ENCODE results near the gene CA14. TPM values are rescaled to one million over a fixed set of nuclear protein-coding genes. Genes with fewer than 3 reads are reported as not detected.
A peak's percentile ranks its signal among the peaks of the same experiment; 100 is the strongest.
"Not testable (repeated sequence)": the region's sequence is repeated elsewhere in the genome, so short reads cannot be mapped to it uniquely, and the experiment has no call there.

The CA14 gene
- total RNA-seq, 2 donors from 2014 or later, result 5.7 to 8.7 TPM

DNA sequence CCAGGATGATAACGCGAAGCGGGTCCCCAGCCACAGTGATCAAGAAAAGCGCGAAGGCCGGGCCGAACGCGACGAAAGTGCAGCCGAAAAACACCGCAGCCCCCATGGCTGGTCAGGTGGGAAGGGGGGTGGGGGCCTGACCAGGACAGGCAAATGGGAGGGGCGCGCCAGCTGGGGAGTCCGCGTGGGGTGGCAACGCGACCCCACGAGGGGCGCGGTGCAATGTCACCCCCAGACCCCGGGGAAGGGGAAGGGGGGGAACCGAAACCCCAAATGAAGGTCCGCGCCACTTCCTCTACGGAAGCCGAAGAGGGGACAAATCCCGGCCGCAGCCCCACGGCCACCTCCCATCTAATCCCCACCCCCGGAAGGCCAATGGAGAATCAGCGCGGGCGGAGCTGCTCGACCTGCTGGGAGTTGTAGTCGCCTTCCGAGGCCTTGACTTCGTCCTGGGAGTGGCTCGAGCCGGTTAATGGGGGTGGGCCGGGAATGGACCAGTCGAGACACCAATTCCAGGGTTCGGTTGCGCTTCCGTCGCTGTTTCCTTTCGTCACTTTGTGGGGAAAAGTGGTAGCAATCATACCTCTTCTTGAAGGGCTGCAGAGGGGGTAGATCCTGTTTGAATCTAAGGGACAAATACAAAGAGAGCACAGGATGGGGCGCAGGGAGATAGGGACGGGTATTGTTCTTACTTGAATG, 11.3 kb downstream of the CA14 start, which contains the start of gene APH1A:
TSS of gene APH1A (minus strand) at position 312 of the 699 bp plus-strand sequence. CDS start at position 106, 206 bp downstream.
- DNase-seq (peak; percentile 97), ATAC-seq (peak; percentile 99)
- intact Hi-C loops (cut with DNase I), result no loop called here

DNA sequence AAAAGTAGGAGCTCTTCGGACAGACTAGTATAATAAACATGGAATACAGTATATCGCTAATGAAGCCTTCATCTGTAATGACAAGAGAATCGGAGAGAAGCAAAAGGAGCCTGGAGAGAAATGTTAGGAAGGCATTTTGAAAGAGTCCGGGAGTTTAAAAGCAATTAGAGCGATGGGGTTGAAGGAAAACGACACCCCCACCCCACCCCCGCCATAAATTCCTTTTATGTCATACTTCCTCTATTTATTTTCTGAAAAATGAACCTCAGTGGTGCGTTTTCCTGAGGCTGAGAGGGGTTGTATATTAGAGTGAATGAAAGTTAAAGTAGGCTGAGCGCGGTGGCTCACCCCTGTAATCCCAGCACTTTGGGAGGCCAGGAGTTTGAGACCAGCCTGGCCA, 11.9 kb downstream of the CA14 start:
- intact Hi-C loops (cut with DNase I), result no loop called here

DNA sequence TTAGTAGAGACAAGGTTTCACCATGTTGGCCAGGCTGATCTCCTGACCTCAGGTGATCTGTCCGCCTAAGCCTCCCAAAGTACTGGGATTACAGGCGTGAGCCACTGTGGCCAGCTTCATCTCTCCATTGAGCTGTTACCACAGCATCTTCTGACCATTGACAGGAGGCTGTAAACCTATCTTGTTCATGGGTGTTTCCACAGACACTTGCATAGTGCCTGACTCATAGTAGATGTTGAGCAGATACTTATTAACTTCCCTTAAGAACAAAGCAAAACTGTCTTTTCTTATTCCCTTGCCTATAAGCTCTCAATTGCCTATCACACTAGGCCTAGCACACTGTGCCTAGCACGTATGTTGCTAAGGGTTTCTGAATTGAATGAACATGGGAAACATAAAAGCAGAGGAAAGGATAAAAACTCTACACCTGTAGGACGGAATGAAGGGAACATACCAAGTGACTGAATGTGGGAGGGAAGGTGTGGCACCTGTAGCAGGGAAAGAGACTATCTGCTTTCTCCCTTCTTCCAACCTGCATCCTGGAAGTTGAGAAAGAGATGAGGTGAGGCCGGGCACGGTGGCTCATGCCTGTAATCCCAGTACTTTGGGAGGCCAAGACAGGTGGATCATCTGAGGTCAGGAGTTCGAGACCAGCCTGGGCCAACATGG, 13.9 kb downstream of the CA14 start:
- intact Hi-C loops (cut with DNase I), result no loop called here
- ATAC-seq, result no peak
- DNase-seq, result no peak

More for the DNA sequence above, 11.9 kb downstream of the CA14 start:
- no peak for ATAC-seq
- no peak for DNase-seq

DNA sequence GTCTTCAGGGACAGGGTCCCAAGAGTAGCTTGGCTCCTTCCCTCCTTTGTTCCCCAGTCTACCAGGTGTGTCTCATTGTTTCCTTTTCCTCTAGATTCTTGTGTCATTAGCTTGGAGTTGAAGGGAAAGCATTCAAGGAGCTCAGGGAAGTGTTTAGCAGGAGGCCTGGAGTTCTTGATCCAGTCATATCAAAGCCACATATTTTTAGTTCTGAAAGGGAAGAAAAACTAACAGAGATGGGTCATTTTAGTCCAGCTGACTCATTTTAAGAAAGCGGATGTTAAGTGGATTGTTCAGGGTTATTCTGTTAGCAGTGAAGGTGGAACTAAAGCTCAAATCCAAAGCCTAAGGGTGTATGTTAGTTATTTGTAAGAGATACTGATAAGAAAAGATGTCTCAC, 15.7 kb downstream of the CA14 start:
- ATAC-seq (no peak), DNase-seq (no peak)
- intact Hi-C loops (cut with DNase I), result no loop called here

DNA sequence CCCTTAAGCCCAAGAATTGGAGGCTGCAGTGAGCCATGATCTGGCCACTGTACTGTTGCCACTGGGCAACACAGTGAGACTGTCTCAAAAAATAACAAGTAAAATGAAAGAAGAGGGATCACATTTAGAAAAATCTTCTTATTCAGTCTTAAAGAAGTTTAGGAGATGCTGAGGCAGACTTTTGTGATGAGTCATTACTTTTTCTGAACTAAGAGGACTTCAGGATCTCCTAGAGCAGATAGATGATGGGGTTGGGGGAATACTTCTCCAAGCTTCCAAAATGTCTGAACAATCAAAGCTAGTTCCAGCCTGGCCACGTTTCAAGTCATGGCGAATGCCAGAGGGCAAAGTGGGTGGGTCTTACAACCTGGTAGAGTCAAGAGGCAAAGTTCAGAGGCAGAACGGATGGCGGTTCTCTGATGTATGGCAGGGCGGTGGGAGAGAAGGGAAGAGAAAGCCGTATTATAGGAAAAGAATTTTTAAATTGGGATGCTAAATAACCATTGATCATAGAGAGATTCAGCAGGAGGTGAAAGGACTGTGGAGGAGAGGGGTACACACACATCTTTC, 22.6 kb downstream of the CA14 start:
- intact Hi-C loops (cut with DNase I), result loop anchor here in 1 of 2 donors (2.0 kb wide), 1 partner anchor 25 kb away; no protein-coding TSS in a partner anchor
- DNase-seq (no peak), ATAC-seq (no peak)

DNA sequence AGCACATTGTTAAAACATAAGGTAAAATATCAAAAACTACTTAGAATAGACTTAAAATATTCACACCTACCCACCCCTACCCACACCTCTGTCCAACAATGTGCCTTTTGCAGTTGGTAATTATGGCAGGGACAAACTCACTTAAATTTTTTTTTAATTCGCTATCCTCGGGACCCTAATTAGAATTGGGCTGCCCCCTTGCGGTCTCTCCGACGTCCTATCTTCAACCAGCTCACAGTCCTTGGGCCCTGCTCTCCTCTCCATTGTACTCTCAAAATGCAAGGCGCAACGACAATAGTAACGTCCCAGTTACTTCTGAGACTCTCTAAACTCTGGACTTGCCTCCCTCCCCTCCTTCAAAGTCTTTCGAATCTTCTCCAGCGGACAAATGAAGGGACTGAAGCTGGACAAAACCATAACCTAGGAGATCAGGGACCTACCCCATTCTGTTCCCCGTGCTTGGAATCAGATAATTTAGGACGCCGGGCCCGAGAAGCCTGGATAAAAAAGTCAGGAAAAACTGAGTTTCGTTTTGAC, 23.7 kb downstream of the CA14 start:
- ATAC-seq, result peak; percentile 70 to 82
- intact Hi-C loops (cut with DNase I), result loop anchor here in 1 of 2 donors (2.0 kb wide), 1 partner anchor 26 kb away; no protein-coding TSS in a partner anchor
- DNase-seq, result peak; percentile 82

DNA sequence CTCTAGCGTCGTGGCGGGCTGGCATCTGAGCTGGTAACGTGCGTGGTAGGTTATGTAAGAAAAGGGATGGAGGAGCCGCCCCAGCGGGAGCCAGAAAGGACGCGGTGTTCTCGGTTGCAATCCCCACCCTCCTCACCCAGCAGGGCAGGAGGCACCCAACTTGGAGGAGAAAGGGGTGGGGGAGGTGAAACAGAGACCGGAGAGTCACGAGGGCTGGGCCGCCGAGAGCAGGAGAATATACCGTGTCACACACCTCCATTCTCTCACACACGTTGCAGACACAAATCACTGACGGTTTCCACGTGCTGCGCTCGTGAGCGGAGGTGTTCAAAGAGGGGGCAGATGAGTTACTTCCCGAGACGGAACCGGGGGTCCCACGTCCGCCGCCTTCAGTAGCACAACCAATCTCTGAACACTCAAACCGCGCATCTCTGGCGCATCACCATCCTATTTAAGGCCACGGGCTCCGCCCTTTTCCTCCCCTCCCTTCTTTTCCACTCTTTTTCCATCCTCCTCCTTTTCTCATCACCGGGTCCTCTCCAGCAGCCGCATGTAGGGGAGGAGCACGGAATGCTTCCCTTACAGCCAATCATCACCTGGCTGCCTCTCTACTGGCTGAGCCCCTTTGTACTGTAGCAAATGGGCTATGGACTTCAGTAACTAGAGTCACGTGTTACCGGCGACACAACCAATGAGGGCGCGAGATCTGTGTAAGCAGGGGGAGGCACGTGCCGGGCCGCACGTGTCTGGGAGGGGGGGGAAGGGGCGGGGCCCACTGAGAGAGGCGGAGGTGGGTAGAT, 24.4 kb downstream of the CA14 start, which contains the start of gene CIART:
TSS of gene CIART (plus strand) at position 797 of the 800 bp plus-strand sequence. CDS start 714 bp downstream, outside the sequence.
- DNase-seq, result peak; percentile 95
- intact Hi-C loops (cut with DNase I), result loop anchor here in 1 of 2 donors (2.0 kb wide), 1 partner anchor 27 kb away; no protein-coding TSS in a partner anchor
- peak; percentile 97 to 98 for ATAC-seq

DNA sequence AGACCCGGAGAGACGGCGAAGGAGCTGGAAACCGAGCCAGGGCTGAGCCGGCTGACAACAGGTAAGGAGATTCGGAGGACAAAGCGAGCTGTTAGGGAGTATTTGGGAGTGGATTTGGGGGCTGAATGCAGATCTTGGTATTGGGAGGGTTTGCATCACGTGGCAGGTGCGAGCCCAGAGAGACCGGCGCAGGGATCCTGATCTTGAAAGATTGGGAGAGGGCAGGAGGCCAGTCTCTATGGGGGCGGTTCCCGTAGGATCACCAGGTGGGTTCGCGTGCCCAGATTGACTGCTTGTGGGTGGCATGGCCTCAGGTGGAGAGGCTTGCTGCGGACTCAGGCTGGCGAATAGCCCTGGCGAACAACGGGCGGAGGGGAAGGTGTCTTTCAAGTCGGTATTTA, 25.0 kb downstream of the CA14 start:
- intact Hi-C loops (cut with DNase I), result no loop called here
- ATAC-seq, result peak; percentile 9 to 28
- no peak for DNase-seq

DNA sequence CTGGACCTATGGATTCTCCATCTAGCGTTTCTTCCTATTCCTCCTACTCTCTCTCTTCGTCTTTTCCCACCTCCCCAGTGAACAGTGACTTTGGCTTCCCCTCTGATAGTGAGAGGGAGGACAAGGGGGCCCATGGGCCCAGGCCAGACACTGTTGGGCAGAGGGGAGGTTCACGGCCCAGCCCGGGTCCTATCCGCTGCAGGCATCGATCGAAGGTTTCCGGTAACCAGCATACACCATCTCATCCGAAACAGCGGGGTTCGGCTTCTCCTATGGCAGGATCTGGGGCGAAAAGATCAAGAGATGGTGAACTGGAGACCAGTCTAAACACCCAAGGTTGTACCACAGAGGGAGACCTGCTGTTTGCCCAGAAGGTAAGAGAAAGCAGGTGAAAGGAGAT, 25.7 kb downstream of the CA14 start:
- no peak for DNase-seq
- ATAC-seq, result no peak
- intact Hi-C loops (cut with DNase I), result no loop called here

DNA sequence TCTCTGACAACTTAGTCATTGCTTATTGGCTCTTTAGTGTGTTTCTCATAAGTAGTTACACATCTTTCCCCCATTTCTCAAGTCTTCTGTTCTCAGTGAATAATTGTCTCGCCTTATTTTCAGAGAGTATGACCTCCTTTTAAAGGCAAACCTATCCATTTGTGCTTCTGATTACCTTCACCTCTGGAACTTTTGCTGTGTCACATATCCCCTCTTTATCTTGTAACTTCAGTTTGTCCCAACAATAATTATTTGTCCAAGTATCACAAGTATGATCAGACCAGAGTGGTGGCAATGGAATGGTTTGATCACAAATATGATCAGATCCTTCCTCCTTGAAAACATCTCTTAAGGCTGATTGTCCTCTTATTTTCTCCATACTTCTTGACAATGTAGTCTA, 30.8 kb downstream of the CA14 start:
- no peak for DNase-seq
- intact Hi-C loops (cut with DNase I), result no loop called here
- no peak for ATAC-seq

DNA sequence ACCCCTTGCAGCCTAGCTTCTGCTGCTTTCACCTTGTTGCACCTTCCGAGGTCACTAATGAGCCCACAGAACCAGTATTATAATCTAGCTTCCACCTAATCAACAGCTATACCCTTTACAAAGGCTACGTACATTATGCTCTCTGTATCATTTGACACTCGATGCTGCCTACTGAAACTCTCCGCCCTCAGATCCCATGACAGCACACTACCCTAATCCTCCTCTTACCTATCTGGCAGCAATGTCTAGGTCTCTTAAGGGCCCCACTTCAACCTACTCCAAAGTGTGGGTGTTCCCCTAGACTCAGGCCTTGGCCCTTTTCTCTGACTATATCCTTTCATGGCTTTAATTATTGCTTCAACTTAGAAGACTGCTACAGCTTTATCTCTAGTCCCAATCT, 31.2 kb downstream of the CA14 start:
- intact Hi-C loops (cut with DNase I), result no loop called here
- no peak for ATAC-seq
- no peak for DNase-seq

DNA sequence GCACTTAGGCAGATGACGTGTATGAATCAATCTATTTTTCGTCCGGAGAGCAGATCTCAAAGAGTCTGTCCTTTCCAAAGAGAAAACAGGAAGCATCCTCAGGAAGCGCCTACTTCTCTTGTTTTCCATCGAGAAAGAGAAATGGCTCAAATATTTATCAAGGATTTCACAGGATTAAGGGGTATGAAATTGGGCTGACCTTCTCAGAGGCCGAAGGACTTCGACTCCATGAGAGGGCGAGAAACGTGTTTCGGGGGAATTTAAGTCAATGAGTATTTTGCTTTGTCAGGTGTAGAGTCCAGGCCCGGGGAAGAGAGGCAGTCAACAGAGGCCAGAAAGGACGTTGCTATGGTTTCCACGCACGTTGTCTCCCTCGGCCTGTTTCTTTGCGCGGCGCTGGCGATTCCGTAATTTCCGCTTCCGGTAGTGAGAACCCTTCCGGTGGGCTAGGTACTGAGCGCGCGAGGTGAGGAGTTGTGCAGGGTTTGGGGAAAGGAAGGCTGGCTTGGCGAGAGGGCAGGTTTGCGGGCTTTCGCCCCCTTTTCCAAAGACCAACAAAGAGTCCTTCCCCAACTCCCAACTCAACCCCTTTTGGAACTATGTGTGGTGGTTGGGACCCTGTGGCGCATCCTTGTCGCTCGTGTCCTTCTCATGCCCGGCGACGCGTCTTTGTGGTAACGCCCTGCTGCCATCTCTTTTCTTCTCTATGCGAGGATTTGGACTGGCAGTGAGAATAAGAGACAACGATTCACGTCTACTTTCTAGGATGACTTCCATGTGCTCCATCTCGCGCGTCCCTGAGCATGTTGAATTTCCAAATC, 36.1 kb downstream of the CA14 start, which contains the start of gene MRPS21:
TSS of gene MRPS21 (plus strand) at position 429 of the 821 bp plus-strand sequence. CDS start 506 bp downstream, outside the sequence.
- intact Hi-C loops (cut with DNase I), result loop anchor here in 1 of 2 donors (2.0 kb wide), 1 partner anchor 27 kb away; the partner anchor contains the start of gene PRPF3
- ATAC-seq (peak; percentile 99), DNase-seq (peak; percentile 93)

DNA sequence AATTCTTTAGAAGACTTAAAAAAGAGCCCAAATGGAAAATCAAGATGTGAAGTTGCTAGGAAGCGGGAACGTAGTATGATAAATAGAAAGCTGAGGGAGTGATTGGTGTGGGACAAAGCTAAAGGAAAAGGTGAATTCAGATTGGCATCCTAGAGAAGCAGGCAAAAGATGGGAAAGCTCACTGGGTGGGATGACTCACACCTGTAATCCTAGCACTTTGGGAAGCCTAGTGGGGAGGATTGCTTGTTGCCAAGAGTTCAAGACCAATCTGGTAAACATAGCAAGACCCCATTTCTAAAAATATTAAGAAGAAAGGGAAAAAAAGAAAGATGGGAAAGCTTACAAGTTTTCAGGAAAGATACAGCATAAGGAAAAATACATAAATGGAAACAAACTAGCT, 37.9 kb downstream of the CA14 start:
- DNase-seq (no peak), ATAC-seq (no peak)
- intact Hi-C loops (cut with DNase I), result no loop called here

DNA sequence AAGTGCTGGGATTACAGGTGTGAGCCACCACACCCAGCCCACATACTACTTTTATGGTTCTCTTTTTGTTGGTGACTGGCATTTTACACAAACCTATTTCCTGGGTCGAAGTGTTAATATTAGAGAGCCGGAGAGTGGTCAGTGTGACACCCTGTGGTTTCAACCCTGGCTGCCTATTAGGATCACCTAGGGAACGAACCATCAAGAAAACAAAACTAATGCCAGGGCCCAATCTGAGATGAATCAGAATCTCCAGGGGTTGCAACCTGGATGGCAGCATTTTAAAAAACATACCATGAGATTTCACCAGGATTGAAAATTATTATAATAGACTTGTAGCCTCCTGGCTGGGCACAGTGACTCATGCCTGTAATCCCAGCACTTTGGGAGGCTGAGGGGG, 42.1 kb downstream of the CA14 start:
- no peak for DNase-seq
- no peak for ATAC-seq
- intact Hi-C loops (cut with DNase I), result no loop called here

DNA sequence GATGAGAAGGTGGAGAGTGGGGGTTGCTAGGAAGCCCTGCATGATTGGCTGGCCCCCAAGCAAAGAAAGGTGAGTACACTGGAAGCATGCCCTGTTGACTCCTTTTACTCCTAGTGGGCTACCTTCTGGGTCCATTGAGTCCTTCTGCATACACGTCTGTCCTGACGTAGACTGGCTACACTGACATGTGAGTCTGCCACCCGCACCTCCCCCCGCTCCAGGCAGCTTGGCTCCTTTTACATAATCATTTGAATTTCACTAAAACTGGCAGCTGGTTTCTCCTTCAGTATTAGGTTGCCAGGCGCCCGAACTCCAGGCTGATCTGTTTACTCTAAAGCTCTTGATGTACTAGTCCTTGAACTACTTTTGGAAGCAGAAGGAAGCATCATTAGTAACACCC, 44.8 kb downstream of the CA14 start:
- ATAC-seq, result no peak
- intact Hi-C loops (cut with DNase I), result no loop called here

DNA sequence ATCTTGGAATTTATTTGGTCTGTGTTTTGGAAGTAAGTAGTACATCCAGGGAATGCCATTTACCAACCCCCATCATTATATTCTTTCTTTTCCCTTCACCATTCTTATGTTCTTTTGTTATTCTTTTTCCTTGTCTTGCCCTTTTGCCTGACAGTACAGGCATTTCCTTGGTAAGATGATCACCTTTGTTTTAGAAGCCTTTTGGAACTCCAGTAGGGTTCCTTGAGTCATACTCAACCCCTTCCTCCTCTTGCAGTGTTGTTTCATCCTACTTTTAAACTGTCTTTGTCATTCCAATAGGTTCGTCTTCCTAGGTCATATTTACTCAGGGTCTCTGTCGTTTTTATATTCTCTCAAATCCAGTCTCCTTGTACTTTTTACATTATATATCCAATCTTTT, 45.3 kb downstream of the CA14 start:
- intact Hi-C loops (cut with DNase I), result no loop called here

More for the DNA sequence above, 44.8 kb downstream of the CA14 start:
- DNase-seq, result no peak

DNA sequence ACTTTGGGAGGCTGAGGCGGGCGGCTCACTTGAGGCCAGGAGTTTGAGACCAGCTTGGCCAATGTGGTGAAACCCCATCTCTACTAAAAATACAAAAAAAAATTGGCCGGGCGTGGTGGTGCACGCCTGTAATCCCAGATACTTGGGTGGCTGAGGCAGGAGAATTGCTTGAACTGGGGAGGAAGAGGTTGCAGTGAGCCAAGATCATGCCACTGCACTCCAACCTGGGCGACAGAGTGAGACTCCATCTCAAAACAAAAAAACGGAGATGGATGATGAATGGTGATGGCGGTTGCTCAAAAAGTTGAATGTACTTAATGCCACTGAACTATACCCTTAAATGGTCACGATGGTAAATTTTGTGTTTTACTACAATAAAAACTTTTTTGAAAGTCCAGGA, 51.0 kb downstream of the CA14 start:
- ATAC-seq, DNase-seq: not testable (repeated sequence)

More for the DNA sequence above, 45.3 kb downstream of the CA14 start:
- DNase-seq, result no peak
- ATAC-seq, result no peak

More for the DNA sequence above, 51.0 kb downstream of the CA14 start:
- intact Hi-C loops (cut with DNase I), result not testable (repeated sequence)
